Measurements from ENCODE around the gene SWI5. TPM values are rescaled to one million over a fixed set of nuclear protein-coding genes. Genes with fewer than 3 reads are reported as not detected.
A peak's percentile ranks its signal among the peaks of the same experiment; 100 is the strongest.
"Not testable (repeated sequence)": the region's sequence is repeated elsewhere in the genome, so short reads cannot be mapped to it uniquely, and the experiment has no call there.

The SWI5 gene
- total RNA-seq, result 10 to 100 TPM; 27.5 to 39.8 (median 32.9) TPM

DNA sequence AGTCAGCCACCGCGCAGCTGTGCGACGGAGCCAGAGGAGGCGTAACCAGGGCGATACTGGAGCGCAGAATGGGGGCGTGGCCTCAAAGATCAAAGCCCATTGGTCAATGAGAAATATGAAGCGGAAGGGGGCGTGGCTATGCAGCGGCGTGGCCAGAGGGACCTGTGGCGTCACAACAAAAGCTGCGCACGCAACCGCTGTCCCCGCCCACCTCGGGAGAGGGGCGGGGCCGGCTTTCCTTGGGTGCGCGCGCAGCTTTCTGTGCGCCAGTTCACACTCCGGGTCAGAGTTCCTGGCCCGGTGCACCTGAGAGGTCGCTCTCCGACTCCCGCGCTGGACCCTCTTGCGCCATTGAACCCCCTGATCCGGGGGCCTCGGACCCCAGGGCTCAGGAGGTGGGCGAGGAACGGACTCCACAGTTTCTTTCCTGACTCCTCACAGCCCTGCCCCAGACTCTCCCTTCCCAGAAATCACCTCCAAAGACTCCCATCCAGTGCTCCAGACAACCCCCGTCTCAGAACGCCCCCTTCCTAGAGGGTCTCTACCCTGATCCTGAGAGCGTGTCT lies at the start of gene SWI5:
SWI5 (plus strand) TSS at position 269 of the 566 bp plus-strand sequence.
- Histone ChIP-seq H3K27me3 (no peaks in the 10 kb centered on the region), H3K36me3 (peaks cover 0 to 33% (median 0%) of the 10 kb centered on the region in 3 donors), H3K4me1 (peaks cover 0 to 49% (median 21%) of the 10 kb centered on the region in 4 donors), H3K27ac (peak within 1 kb of the TSS; percentile 79 to 91 (median 90)), H3K9me3 (no peaks in the 10 kb centered on the region), H3K4me3 (peak within 1 kb of the TSS; percentile 83 to 91 (median 86))
- DNase-seq (ENCODE audit: low spot score in 2 of 2), result peak; percentile 100
- TF ChIP-seq, protein P1, sequence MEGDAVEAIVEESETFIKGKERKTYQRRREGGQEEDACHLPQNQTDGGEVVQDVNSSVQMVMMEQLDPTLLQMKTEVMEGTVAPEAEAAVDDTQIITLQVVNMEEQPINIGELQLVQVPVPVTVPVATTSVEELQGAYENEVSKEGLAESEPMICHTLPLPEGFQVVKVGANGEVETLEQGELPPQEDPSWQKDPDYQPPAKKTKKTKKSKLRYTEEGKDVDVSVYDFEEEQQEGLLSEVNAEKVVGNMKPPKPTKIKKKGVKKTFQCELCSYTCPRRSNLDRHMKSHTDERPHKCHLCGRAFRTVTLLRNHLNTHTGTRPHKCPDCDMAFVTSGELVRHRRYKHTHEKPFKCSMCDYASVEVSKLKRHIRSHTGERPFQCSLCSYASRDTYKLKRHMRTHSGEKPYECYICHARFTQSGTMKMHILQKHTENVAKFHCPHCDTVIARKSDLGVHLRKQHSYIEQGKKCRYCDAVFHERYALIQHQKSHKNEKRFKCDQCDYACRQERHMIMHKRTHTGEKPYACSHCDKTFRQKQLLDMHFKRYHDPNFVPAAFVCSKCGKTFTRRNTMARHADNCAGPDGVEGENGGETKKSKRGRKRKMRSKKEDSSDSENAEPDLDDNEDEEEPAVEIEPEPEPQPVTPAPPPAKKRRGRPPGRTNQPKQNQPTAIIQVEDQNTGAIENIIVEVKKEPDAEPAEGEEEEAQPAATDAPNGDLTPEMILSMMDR (IDR thresholded peaks at IDR 0.05), result peak in 1 of 5 experiments; percentile 26
- peak; percentile 61 to 93 for TF ChIP-seq POLR2A (IDR thresholded peaks at IDR 0.05)
- TF ChIP-seq EP300 (IDR thresholded peaks at IDR 0.05), result peak; percentile 95 to 97
- 0% methylated on average over 25 to 32 of the region's 38 CpGs for WGBS, 2 donors

DNA sequence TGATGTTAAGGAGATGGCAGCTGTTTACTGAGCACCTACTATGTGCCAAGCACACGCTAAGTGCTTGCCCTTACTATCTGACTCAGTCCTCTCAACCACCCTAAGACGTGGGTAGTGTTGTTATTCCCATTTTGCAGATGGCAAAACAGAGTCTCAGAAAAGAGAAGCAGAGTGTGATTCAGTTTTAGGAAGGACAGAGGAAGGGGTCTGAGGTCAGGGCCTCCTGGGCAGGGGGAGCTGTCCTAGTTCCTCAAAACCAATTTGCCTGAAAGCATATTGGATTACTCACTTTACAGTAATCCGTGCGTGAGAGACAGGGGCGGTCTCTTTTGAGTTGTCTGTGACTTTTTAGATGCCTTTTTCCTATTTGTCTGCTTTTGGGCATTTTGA lies 49.7 kb upstream of the SWI5 start:
- Histone ChIP-seq H3K9me3 (no peaks in the 10 kb centered on the region), H3K27ac (no peak overlapping the region), H3K27me3 (no peaks in the 10 kb centered on the region), H3K4me3 (no peak overlapping the region), H3K36me3 (peaks cover 0 to 32% (median 0%) of the 10 kb centered on the region in 3 donors), H3K4me1 (no peaks in the 10 kb centered on the region)
- DNase-seq (ENCODE audit: low spot score in 2 of 2), result no peak
- 79 to 80% methylated on average over 5 of the region's 5 CpGs for WGBS, 2 donors
- TF ChIP-seq, protein P1 (IDR thresholded peaks at IDR 0.05), result no peak
- TF ChIP-seq EP300 (IDR thresholded peaks at IDR 0.05) (no peak), POLR2A (IDR thresholded peaks at IDR 0.05) (no peak)

DNA sequence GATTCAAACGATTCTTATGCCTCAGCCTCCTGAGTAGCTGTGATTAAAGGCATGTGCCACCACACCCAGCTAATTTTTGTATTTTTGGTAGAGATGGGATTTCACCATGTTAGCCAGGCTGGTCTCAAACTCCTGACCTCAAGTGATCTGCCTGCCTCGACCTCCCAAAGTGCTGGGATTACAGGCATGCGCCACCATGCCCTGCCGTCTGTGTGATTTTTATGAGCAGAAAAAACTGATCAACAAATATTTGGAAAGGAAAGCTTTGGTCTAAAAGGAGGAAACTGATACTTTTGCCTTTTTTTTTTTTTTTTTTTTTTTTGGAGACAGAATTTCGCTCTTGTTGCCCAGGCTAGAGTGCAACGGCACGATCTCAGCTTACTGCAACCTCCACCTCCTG lies 45.2 kb upstream of the SWI5 start:
- not testable (repeated sequence) for DNase-seq (ENCODE audit: low spot score in 2 of 2); H3K27me3 ChIP-seq; H3K27ac ChIP-seq; H3K4me3 ChIP-seq; H3K36me3 ChIP-seq; H3K9me3 ChIP-seq; H3K4me1 ChIP-seq
- WGBS, 2 donors, result 75 to 76% methylated on average over 7 of the region's 7 CpGs

DNA sequence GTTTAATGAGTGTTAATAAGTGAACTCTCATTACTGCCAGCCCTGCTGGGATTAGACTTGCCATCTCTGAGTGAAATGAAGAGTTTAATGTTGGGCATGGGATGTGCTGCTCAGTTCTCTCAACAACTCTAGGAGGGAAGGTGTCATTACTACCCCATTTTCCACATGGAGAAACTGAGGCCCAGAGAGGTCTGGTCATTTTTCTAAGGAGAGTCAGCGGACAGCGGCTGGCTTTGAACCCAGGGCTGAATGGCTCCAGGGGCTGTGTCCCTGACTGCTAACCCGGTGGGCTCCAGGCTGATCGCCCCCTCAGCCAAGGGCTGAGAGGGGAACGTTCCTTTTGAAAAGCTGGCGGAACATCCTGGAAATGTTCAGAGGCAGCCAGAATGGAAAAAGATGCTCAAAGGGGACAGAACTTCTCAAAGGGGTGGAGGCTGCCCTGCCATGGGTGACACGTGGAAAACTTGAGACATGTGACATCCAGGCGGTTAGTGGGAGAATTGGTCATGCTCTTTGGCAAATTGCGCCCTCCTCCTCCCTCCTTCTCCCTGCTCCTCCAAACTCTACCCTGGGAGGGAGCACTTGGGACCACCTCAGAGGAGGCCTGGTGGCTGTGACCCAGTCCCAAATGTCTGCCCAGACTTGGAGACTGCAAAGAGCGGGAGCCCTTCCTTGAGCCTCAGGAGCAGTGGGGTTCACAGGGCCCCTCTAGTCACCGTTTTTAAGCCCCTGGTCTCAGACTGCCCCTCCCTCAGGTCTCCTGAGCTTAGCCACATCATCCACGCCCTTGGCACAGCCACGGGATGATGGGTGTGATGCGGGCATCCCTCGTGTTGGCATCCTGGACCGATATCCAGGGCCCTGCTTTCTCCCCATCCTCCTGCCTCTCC lies 44.2 kb upstream of the SWI5 start:
- DNase-seq (ENCODE audit: low spot score in 2 of 2), result peak in 1 of 2 donors; percentile 63
- no peaks in the 10 kb centered on the region for H3K36me3 ChIP-seq
- H3K27ac ChIP-seq, result peak overlapping the region in 2 of 4 donors; percentile 22 to 75
- 64 to 67% methylated on average over 16 of the region's 16 CpGs for WGBS, 2 donors
- TF ChIP-seq, protein P1 (IDR thresholded peaks at IDR 0.05), result no peak
- TF ChIP-seq POLR2A (IDR thresholded peaks at IDR 0.05), result no peak
- peak in 1 of 2 donors; percentile 45 for TF ChIP-seq EP300 (IDR thresholded peaks at IDR 0.05)
- H3K4me1 ChIP-seq, result no peaks in the 10 kb centered on the region
- no peaks in the 10 kb centered on the region for H3K27me3 ChIP-seq
- no peak overlapping the region for H3K4me3 ChIP-seq
- H3K9me3 ChIP-seq, result no peaks in the 10 kb centered on the region

DNA sequence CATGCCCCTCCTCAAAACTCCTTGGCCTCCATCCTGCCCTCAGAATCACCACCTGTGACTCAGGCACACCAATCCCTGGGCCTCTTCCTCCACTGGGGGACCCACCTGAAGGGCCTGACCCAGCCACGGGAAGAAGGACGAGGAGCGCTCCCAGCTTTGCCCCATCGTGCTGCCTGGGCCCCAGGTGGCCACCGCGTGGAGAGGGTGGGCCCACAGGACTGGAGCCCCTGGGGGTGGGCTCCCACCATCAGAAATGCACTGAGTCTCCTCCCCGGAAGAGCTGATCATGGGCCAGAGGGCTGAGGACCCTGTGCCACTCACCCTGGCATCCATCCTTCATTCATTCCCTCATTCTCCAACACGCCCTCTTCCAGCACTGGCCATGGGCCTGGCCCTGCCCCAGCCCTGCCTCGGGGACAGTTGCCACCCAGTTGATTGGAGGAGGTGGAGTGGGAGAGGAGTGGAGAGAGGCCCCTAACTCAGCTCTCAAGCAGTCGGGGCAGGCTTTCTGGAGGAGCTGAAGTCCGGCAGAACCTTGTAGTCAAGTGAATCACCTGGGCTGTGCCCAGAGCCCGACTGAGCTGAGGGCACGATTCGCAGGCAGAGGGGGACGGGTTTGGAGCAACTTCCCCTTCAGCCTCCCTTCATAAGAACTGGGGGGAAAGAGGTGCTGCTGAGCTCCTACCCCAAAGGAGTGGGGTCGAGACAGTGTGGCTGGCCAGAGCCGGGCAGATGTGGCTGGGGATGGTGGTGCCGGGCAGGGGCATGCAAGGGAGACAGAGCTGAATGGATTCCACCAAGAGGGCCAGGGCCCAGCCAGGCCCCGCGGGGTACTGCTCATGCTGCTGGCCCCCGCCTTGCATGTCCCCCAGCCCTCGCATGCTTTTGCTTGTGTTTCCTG lies 43.3 kb upstream of the SWI5 start:
- Histone ChIP-seq H3K36me3 (no peaks in the 10 kb centered on the region), H3K27me3 (no peaks in the 10 kb centered on the region), H3K27ac (peak overlapping the region in 2 of 4 donors; percentile 22 to 75), H3K4me1 (no peaks in the 10 kb centered on the region), H3K9me3 (no peaks in the 10 kb centered on the region), H3K4me3 (no peak overlapping the region)
- WGBS, 2 donors, result 79 to 87% methylated on average over 15 to 22 of the region's 22 CpGs
- no peak for TF ChIP-seq EP300 (IDR thresholded peaks at IDR 0.05)
- TF ChIP-seq POLR2A (IDR thresholded peaks at IDR 0.05), result no peak
- TF ChIP-seq, protein P1 (IDR thresholded peaks at IDR 0.05), result no peak
- no peak for DNase-seq (ENCODE audit: low spot score in 2 of 2)
